GM19455 (cell line): ENCODE measurements around the gene IFNL2.

Experiments used
- ATAC-seq: cut with Tn5 transposase; IDR thresholded peaks from one replicate; pipeline ENCODE4 v1.9.1; 2021; ENCODE audit not compliant: unreplicated experiment

Gene IFNL2

GRCh38 chr19:39316627-39317321, 48.6 kb downstream of the IFNL2 start:
- ATAC-seq, result no peak

- no peak for ATAC-seq
Measured at GRCh38 chr19:39317476-39317875, 49.3 kb downstream of the IFNL2 start.

GRCh38 chr19:39318071-39318470, 49.9 kb downstream of the IFNL2 start:
- ATAC-seq, result no peak

- ATAC-seq, result no peak
Measured at GRCh38 chr19:39318690-39319089, 50.5 kb downstream of the IFNL2 start.

GRCh38 chr19:39319098-39319891, 51.1 kb downstream of the IFNL2 start:
- ATAC-seq, result no peak
